SK-N-SH treated with all-trans-retinoic acid at 6 μM for 48 hours (cell line): ENCODE results near the gene NETO1.

Experiments used
- ATAC-seq: fragments of 200-7000 bp; cut with Tn5 transposase; 3 replicates; pipeline ENCODE4 v1.9.1; 2020; ENCODE audit warnings: mild to moderate bottlenecking, moderate library complexity
- ARNTL ChIP-seq: fragments of 450-650 bp; formaldehyde crosslinking; IDR thresholded peaks from 2 replicates; pipeline ENCODE4 v1.5.0; 2020; ENCODE audit warnings: low read depth, mild to moderate bottlenecking, moderate library complexity, borderline replicate concordance
- BACH2 ChIP-seq: fragments of 250-450 bp; sonication (Bioruptor Pico); IDR thresholded peaks from 2 replicates; pipeline ENCODE4 v1.9.0; 2021; ENCODE audit warnings: mild to moderate bottlenecking, borderline replicate concordance
- CSDC2 ChIP-seq: fragments of 250-450 bp; sonication (Bioruptor Pico); IDR thresholded peaks from 2 replicates; pipeline ENCODE4 v1.5.0; 2020; ENCODE audit warnings: mild to moderate bottlenecking, moderate library complexity
- ESRRG ChIP-seq: fragments of 250-450 bp; sonication (Bioruptor Pico); IDR thresholded peaks from 2 replicates; pipeline ENCODE4 v1.6.1; 2021; ENCODE audit warnings: mild to moderate bottlenecking
- GLIS3 ChIP-seq: fragments of 250-450 bp; sonication (Bioruptor Pico); IDR thresholded peaks from 2 replicates; pipeline ENCODE4 v1.5.0; 2020; ENCODE audit warnings: mild to moderate bottlenecking, moderate library complexity
- ISL1 ChIP-seq: fragments of 250-450 bp; sonication (Bioruptor Pico); IDR thresholded peaks from 2 replicates; pipeline ENCODE4 v2.1.2; 2022; ENCODE audit warnings: mild to moderate bottlenecking, moderate library complexity
- OSR1 ChIP-seq: fragments of 250-450 bp; sonication (Bioruptor Pico); IDR thresholded peaks from 2 replicates; pipeline ENCODE4 v1.8.0; 2022; ENCODE audit warnings: moderate library complexity, mild to moderate bottlenecking, inconsistent platforms
- PATZ1 ChIP-seq: fragments of 250-450 bp; sonication (Bioruptor Pico); IDR thresholded peaks from 2 replicates; pipeline ENCODE4 v1.8.0; 2020; ENCODE audit warnings: mild to moderate bottlenecking, moderate library complexity, borderline replicate concordance
- PPARA ChIP-seq: fragments of 250-450 bp; sonication (Bioruptor Pico); IDR thresholded peaks from 2 replicates; pipeline ENCODE4 v1.5.0; 2020; ENCODE audit warnings: mild to moderate bottlenecking, borderline replicate concordance
- RARB ChIP-seq: fragments of 250-450 bp; sonication (Bioruptor Pico); IDR thresholded peaks from 2 replicates; pipeline ENCODE4 v1.8.0; 2021; ENCODE audit warnings: mild to moderate bottlenecking, moderate library complexity
- TCF4 ChIP-seq: fragments of 250-450 bp; sonication (Bioruptor Pico); IDR thresholded peaks from 2 replicates; pipeline ENCODE4 v1.8.0; 2021; ENCODE audit warnings: mild to moderate bottlenecking, moderate library complexity, borderline replicate concordance
- TOX ChIP-seq: fragments of 250-450 bp; sonication (Bioruptor Pico); IDR thresholded peaks from 2 replicates; pipeline ENCODE4 v1.8.0; 2021; ENCODE audit warnings: mild to moderate bottlenecking, moderate library complexity, borderline replicate concordance
- ZC3H10 ChIP-seq: fragments of 250-450 bp; sonication (Bioruptor Pico); IDR thresholded peaks from 2 replicates; pipeline ENCODE4 v1.5.1; 2021; ENCODE audit warnings: mild to moderate bottlenecking, moderate library complexity
- ZFP3 ChIP-seq: fragments of 250-450 bp; sonication (Bioruptor Pico); IDR thresholded peaks from 2 replicates; pipeline ENCODE4 v1.5.0; 2020; ENCODE audit warnings: mild to moderate bottlenecking, moderate library complexity
- ZFP30 ChIP-seq: fragments of 450-650 bp; formaldehyde crosslinking; IDR thresholded peaks from 2 replicates; pipeline ENCODE4 v1.5.0; 2022; ENCODE audit warnings: mild to moderate bottlenecking, moderate library complexity
- ZNF565 ChIP-seq: fragments of 450-650 bp; formaldehyde crosslinking; conservative IDR thresholded peaks from 2 replicates; pipeline ENCODE4 v1.5.0; 2020; ENCODE audit warnings: low read depth, mild to moderate bottlenecking, moderate library complexity
- ZNF70 ChIP-seq: fragments of 450-650 bp; formaldehyde crosslinking; IDR thresholded peaks from 2 replicates; pipeline ENCODE4 v1.5.0; 2020; ENCODE audit warnings: mild to moderate bottlenecking, moderate library complexity
- ZNF8 ChIP-seq: fragments of 450-650 bp; formaldehyde crosslinking; IDR thresholded peaks from 2 replicates; pipeline ENCODE4 v1.5.0; 2020; ENCODE audit warnings: mild to moderate bottlenecking, moderate library complexity
- TF ChIP-seq, protein P1 (sequence below): fragments of 250-450 bp; sonication (Bioruptor Pico); IDR thresholded peaks from 2 replicates; pipeline ENCODE4 v1.8.0; 2021; ENCODE audit warnings: low read depth, mild to moderate bottlenecking, moderate library complexity, borderline replicate concordance
- TF ChIP-seq, protein P2 (sequence below): fragments of 250-450 bp; sonication (Bioruptor Pico); IDR thresholded peaks from 2 replicates; pipeline ENCODE4 v1.5.1; 2020; ENCODE audit warnings: low read depth, mild to moderate bottlenecking, moderate library complexity
- TF ChIP-seq, protein P3 (sequence below): fragments of 250-450 bp; sonication (Bioruptor Pico); IDR thresholded peaks from 2 replicates; pipeline ENCODE4 v1.5.1; 2021; ENCODE audit warnings: mild to moderate bottlenecking, moderate library complexity

The NETO1 gene

GRCh38 chr18:72869226-72870185 is 1.7 kb upstream of the NETO1 start (continued):
- TF ChIP-seq ZFP3 (CRISPR knock-in tag): no peak
- no peak for TF ChIP-seq OSR1
- TF ChIP-seq PATZ1 (CRISPR knock-in tag): no peak
- no peak for TF ChIP-seq BACH2 (CRISPR knock-in tag)
- TF ChIP-seq ESRRG (CRISPR knock-in tag): no peak
- TF ChIP-seq ZFP30: no peak

DNA sequence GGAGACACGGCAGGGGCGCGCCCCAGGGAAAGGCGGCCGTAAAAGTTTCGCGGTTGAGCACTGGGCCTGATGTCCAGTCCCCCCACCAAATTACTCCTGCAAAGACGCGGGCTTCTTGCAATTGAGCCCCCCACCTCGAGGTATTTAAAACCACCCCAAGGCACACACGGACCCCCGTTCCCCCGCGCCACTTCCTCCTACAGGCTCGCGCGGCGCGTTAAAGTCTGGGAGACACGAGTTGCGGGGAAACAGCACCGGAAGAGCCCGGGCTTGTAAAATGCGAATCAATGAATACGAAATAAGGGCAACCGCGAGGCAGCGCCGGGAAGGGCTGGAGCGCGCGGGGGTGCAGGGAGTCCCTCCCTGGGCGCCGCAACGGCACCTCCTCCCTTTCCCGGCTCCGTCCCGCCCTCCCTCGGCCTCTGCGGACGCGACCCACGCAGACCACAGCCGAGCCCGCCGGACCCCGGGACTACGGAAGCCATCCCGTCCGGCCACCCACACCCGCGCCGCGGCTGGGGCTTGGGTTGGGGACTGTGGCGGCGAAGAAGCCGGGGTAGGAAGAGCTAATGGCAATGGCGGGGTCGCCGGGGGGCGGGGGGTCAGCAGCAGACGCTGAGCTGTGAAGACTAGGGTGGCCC is 918 bp upstream of the NETO1 start:
- TF ChIP-seq, protein P1, sequence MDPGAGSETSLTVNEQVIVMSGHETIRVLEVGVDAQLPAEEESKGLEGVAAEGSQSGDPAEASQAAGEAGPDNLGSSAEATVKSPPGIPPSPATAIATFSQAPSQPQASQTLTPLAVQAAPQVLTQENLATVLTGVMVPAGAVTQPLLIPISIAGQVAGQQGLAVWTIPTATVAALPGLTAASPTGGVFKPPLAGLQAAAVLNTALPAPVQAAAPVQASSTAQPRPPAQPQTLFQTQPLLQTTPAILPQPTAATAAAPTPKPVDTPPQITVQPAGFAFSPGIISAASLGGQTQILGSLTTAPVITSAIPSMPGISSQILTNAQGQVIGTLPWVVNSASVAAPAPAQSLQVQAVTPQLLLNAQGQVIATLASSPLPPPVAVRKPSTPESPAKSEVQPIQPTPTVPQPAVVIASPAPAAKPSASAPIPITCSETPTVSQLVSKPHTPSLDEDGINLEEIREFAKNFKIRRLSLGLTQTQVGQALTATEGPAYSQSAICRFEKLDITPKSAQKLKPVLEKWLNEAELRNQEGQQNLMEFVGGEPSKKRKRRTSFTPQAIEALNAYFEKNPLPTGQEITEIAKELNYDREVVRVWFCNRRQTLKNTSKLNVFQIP (CRISPR knock-in tag): no peak
- TF ChIP-seq CSDC2 (CRISPR knock-in tag) (no peak), ZNF565 (CRISPR knock-in tag) (no peak), TOX (CRISPR knock-in tag) (no peak), RARB (no peak), ZC3H10 (CRISPR knock-in tag) (no peak), ZFP3 (CRISPR knock-in tag) (no peak), ZNF70 (CRISPR knock-in tag) (no peak), BACH2 (CRISPR knock-in tag) (no peak), GLIS3 (CRISPR knock-in tag) (no peak), ZNF8 (no peak), ISL1 (CRISPR knock-in tag) (no peak)
- no peak for ATAC-seq

DNA sequence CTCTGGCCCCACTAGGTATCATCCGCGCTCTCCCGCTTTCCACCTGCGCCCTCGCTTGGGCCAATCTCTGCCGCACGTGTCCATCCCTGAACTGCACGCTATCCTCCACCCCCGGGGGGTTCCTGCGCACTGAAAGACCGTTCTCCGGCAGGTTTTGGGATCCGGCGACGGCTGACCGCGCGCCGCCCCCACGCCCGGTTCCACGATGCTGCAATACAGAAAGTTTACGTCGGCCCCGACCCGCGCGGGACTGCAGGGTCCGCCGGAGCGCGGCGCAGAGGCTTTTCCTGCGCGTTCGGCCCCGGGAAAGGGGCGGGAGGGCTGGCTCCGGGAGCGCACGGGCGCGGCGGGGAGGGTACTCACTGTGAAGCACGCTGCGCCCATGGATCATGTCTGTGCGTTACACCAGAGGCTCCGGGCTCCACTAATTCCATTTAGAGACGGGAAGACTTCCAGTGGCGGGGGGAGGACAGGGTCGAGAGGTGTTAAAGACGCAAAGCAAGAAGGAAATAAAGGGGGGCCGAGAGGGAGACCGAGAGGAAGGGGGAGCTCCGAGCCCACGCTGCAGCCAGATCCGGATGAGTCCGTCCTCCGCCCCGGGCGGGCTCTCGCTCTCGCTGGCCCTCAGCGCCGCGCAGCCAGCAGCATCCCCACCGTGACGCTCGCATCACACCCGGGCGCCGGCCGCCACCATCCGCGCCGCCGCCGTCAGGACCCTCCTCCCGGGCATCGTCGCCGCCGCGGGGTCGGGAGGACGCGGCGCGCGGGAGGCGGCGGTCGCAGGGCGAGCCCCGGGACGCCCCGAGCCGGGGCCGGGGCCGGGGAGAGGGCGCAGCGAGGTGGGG is 664 bp downstream of the NETO1 start:
- TF ChIP-seq ZFP30: no peak
- ATAC-seq: no peak

DNA sequence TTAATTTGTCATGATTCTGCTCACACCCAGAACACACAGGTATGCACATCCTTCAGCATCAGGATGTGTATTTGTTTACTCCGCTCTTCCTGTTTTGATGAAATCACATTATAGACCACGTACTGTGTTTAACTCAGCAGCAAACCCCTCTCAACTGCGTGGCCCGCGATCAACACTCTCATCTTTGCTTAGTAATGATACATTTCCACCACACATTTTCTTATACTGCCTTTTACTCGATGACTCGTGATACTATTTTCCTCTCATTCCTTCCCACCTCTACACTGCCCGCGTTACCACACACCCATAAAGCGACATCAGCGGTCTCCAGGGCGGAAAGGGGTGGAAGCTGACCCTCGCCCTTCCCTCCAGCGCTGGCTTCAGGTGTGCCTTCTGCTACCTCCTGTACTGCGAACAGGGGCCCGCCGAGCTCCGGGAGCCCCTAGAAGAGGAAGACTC is 1.3 kb downstream of the NETO1 start:
- TF ChIP-seq TCF4 (CRISPR knock-in tag) (no peak), ZNF70 (CRISPR knock-in tag) (no peak), ZC3H10 (CRISPR knock-in tag) (no peak), ARNTL (CRISPR knock-in tag) (no peak)
- TF ChIP-seq, all 23 proteins: peak for 0
- ATAC-seq: no peak

GRCh38 chr18:72863754-72864153 is 4.0 kb downstream of the NETO1 start:
- ATAC-seq: no peak
- TF ChIP-seq PPARA (CRISPR knock-in tag): no peak
- no peak for TF ChIP-seq OSR1
- no peak for TF ChIP-seq ISL1 (CRISPR knock-in tag)
- TF ChIP-seq TCF4 (CRISPR knock-in tag): no peak
- TF ChIP-seq ARNTL (CRISPR knock-in tag): no peak
- TF ChIP-seq ZNF70 (CRISPR knock-in tag): no peak
- TF ChIP-seq, protein P2, sequence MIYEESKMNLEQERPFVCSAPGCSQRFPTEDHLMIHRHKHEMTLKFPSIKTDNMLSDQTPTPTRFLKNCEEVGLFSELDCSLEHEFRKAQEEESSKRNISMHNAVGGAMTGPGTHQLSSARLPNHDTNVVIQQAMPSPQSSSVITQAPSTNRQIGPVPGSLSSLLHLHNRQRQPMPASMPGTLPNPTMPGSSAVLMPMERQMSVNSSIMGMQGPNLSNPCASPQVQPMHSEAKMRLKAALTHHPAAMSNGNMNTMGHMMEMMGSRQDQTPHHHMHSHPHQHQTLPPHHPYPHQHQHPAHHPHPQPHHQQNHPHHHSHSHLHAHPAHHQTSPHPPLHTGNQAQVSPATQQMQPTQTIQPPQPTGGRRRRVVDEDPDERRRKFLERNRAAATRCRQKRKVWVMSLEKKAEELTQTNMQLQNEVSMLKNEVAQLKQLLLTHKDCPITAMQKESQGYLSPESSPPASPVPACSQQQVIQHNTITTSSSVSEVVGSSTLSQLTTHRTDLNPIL (CRISPR knock-in tag): no peak
- no peak for TF ChIP-seq ESRRG (CRISPR knock-in tag)
- TF ChIP-seq ZC3H10 (CRISPR knock-in tag): no peak
- TF ChIP-seq GLIS3 (CRISPR knock-in tag): no peak
- no peak for TF ChIP-seq ZFP3 (CRISPR knock-in tag)
- TF ChIP-seq, protein P3, sequence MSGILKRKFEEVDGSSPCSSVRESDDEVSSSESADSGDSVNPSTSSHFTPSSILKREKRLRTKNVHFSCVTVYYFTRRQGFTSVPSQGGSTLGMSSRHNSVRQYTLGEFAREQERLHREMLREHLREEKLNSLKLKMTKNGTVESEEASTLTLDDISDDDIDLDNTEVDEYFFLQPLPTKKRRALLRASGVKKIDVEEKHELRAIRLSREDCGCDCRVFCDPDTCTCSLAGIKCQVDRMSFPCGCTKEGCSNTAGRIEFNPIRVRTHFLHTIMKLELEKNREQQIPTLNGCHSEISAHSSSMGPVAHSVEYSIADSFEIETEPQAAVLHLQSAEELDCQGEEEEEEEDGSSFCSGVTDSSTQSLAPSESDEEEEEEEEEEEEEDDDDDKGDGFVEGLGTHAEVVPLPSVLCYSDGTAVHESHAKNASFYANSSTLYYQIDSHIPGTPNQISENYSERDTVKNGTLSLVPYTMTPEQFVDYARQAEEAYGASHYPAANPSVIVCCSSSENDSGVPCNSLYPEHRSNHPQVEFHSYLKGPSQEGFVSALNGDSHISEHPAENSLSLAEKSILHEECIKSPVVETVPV: no peak
